Parathyroid adenoma (tissue), 2 donors: ENCODE measurements around the gene RDH8.
A peak's percentile ranks its signal among the peaks of the same experiment; 100 is the strongest.

Experiments used
- H2AFZ ChIP-seq: fragments of 300-600 bp; sonication (generic); one replicate; pipeline ENCODE4 v1.7.0; 2017; ENCODE audit warnings: antibody characterized with exemption, mild to moderate bottlenecking
- H3K27ac ChIP-seq: fragments of 300-600 bp; sonication (generic); one replicate; pipeline ENCODE4 v1.7.0; 2017
- H3K27me3 ChIP-seq: fragments of 300-600 bp; sonication (generic); one replicate; pipeline ENCODE4 v1.7.0; 2017; ENCODE audit warnings: low read length; ENCODE audit not compliant: control insufficient read depth, insufficient read depth
- H3K36me3 ChIP-seq: fragments of 300-600 bp; sonication (generic); one replicate; pipeline ENCODE4 v1.7.0; 2017; ENCODE audit warnings: low read length; ENCODE audit not compliant: control insufficient read depth, insufficient read depth
- H3K4me1 ChIP-seq: fragments of 300-600 bp; sonication (generic); one replicate; pipeline ENCODE4 v1.7.0; 2017; ENCODE audit warnings: control low read depth
- H3K4me2 ChIP-seq: fragments of 300-600 bp; sonication (generic); one replicate; pipeline ENCODE4 v1.7.0; 2017; ENCODE audit warnings: low read length
- H3K4me3 ChIP-seq: fragments of 300-600 bp; sonication (generic); one replicate; pipeline ENCODE4 v1.7.0; 2017; ENCODE audit warnings: low read depth, low read length
- H3K79me2 ChIP-seq: fragments of 300-600 bp; sonication (generic); one replicate; pipeline ENCODE4 v1.7.0; 2017; ENCODE audit warnings: control low read depth
- H3K9ac ChIP-seq: fragments of 300-600 bp; sonication (generic); one replicate; pipeline ENCODE4 v1.7.0; 2017; ENCODE audit warnings: mild to moderate bottlenecking
- H3K9me3 ChIP-seq: fragments of 300-600 bp; sonication (generic); one replicate; pipeline ENCODE4 v1.7.0; 2017; ENCODE audit warnings: low read length; ENCODE audit not compliant: control insufficient read depth
- TF ChIP-seq, protein P1 (sequence below): fragments of 300-600 bp; sonication (generic); IDR thresholded peaks from one replicate; pipeline ENCODE4 v1.7.0; 2017; ENCODE audit warnings: antibody characterized with exemption, mild to moderate bottlenecking
- donor health status: primary hyperparathyroidism.

The RDH8 gene

DNA sequence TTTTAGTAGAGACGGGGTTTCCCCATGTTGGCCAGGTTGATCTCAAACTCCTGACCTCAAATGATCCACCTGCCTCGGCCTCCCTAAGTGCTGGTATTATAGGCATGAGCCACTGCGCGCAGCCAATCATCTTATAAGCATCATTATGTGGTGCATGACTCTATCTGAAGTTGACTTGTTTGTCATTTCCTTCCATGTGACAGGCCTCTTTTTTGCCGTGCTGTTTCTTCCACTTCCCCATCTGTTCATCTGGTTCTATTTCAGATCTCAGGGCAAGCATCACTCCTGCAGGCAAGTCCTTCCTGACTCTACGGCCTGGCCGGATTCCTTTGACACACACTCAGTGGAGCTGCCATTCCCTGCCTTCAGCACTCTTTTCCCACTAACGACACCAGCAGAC, 18.2 kb upstream of the RDH8 start:
- no peaks in the 10 kb centered on the region for H3K36me3 ChIP-seq
- TF ChIP-seq, protein P1, sequence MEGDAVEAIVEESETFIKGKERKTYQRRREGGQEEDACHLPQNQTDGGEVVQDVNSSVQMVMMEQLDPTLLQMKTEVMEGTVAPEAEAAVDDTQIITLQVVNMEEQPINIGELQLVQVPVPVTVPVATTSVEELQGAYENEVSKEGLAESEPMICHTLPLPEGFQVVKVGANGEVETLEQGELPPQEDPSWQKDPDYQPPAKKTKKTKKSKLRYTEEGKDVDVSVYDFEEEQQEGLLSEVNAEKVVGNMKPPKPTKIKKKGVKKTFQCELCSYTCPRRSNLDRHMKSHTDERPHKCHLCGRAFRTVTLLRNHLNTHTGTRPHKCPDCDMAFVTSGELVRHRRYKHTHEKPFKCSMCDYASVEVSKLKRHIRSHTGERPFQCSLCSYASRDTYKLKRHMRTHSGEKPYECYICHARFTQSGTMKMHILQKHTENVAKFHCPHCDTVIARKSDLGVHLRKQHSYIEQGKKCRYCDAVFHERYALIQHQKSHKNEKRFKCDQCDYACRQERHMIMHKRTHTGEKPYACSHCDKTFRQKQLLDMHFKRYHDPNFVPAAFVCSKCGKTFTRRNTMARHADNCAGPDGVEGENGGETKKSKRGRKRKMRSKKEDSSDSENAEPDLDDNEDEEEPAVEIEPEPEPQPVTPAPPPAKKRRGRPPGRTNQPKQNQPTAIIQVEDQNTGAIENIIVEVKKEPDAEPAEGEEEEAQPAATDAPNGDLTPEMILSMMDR, result no peak

DNA sequence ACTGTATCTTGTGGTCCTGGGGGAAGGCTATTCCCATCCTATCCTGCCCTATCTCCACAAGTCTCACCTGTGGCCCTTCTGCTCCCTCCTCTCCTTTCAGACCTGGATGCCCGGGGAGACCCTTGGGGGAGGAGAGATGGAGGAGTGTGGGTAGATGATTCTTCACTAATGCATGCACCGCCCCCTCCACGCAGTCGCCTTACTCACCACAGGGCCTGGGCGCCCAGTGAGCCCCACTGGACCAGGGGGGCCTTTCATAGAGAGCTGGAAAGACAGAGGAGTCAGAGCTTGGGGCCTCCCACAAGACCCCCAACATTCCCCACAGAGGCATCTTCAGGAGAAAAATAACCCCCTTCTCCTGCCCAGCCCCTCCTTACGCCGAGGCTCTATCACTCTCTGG, 17.3 kb upstream of the RDH8 start:
- H3K27ac ChIP-seq, result no peak overlapping the region
- TF ChIP-seq, protein P1, result no peak

More for the DNA sequence above, 18.2 kb upstream of the RDH8 start:
- Histone ChIP-seq H3K4me1 (no peaks in the 10 kb centered on the region), H3K9ac (no peak overlapping the region), H3K79me2 (no peaks in the 10 kb centered on the region), H3K27ac (no peak overlapping the region), H3K4me3 (no peak overlapping the region), H3K9me3 (no peaks in the 10 kb centered on the region), H3K27me3 (no peaks in the 10 kb centered on the region), H2AFZ (no peak overlapping the region), H3K4me2 (no peak overlapping the region)

DNA sequence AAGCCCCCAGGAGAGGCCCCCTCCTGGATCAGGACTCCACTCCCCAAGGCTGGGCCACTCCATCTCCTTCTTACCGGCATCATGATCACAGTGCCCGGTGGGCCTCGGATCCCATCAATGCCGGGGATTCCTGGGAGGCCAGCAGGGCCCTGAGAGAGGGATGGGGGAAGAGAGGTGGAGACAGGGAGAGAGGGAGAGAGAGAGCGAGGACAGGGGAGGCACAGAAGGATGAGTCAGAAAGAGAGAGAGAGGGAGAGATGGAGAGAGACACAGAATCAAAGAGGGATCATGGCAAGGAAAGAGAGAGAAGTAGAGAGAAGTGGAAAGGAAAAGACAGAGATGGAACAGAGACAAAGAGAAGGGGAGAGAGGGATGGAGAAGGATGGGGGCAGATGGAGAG, 16.7 kb upstream of the RDH8 start:
- no peak overlapping the region for H2AFZ ChIP-seq
- H3K4me3 ChIP-seq, result no peak overlapping the region
- H3K27me3 ChIP-seq, result no peaks in the 10 kb centered on the region
- H3K4me1 ChIP-seq, result no peaks in the 10 kb centered on the region
- no peak overlapping the region for H3K9ac ChIP-seq
- no peaks in the 10 kb centered on the region for H3K79me2 ChIP-seq
- no peaks in the 10 kb centered on the region for H3K36me3 ChIP-seq
- TF ChIP-seq, protein P1, result no peak
- no peaks in the 10 kb centered on the region for H3K9me3 ChIP-seq
- no peak overlapping the region for H3K27ac ChIP-seq
- H3K4me2 ChIP-seq, result no peak overlapping the region

More for the DNA sequence above, 17.3 kb upstream of the RDH8 start:
- Histone ChIP-seq H3K9me3 (no peaks in the 10 kb centered on the region), H3K27me3 (no peaks in the 10 kb centered on the region), H3K9ac (no peak overlapping the region), H3K4me2 (no peak overlapping the region), H3K4me3 (no peak overlapping the region), H3K79me2 (no peaks in the 10 kb centered on the region), H3K36me3 (no peaks in the 10 kb centered on the region), H2AFZ (no peak overlapping the region), H3K4me1 (no peaks in the 10 kb centered on the region)

DNA sequence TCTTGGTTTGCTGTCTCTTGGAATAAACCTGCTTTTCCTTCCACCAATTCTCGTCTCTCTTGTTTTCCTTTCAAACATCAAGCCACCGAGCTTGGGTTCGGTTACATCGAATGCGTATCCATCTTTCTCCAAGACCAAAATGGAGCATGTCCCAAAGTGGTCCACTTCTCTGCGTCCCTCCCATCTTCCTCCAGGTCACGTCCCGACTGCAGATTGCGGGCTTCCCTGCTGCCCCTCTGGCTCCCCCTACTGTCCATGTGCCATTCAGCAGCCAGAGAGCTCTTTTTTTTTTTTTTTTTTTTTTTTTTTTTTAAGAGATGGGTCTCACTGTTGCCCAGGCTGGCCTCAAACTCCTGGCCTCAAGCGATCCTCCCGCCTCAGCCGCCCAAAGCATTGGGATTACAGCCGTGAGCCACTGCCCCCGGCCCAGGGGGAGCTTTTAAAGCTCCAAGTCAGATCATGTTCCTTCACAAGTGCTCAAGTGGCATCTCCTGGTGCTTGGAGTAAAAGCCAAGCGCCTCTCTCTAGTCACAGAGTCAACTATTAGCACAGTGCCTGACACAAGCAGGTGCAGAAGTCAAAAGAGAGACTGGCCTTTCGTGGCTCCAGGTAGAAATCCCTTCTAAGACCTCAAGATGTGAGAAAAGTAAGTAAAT, 13.0 kb upstream of the RDH8 start:
- Histone ChIP-seq H3K9ac (no peak overlapping the region), H3K79me2 (no peaks in the 10 kb centered on the region), H3K27ac (no peak overlapping the region), H3K4me2 (no peak overlapping the region), H3K36me3 (no peaks in the 10 kb centered on the region), H3K4me1 (no peaks in the 10 kb centered on the region), H2AFZ (peak overlapping the region; percentile 50), H3K4me3 (no peak overlapping the region), H3K9me3 (no peaks in the 10 kb centered on the region), H3K27me3 (no peaks in the 10 kb centered on the region)
- TF ChIP-seq, protein P1, result peak; percentile 80

DNA sequence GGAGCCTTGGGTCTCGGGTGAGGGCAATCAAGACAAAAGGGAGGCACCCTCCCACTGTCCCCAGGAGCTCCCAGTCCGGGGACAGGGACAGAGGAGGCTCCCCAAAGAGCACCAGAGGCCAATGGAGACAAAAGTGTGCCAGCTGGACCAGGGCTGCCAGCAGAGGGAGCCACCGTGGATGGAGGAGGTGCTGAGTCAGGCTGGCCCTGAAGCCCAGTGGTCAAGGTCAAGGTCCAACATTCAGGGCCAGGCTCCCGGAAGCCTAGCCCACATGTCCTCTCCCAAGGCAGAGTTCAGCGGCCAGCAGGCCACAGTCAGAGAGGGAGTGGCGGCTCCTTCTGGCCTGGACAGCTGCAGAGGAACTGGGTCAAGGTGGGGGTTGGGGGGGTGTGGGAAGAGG, 11.4 kb upstream of the RDH8 start:
- H3K27me3 ChIP-seq, result no peaks in the 10 kb centered on the region
- H3K9me3 ChIP-seq, result no peaks in the 10 kb centered on the region
- no peaks in the 10 kb centered on the region for H3K4me1 ChIP-seq
- H3K4me2 ChIP-seq, result no peak overlapping the region
- no peak overlapping the region for H2AFZ ChIP-seq
- H3K9ac ChIP-seq, result no peak overlapping the region
- H3K27ac ChIP-seq, result no peak overlapping the region
- no peaks in the 10 kb centered on the region for H3K36me3 ChIP-seq
- H3K4me3 ChIP-seq, result no peak overlapping the region
- TF ChIP-seq, protein P1, result peak; percentile 30
- H3K79me2 ChIP-seq, result no peaks in the 10 kb centered on the region
